CD4-positive, CD25-positive, alpha-beta regulatory T cell (primary cell): ENCODE data around the gene KLHL30. TPM values are rescaled to one million over a fixed set of nuclear protein-coding genes. Genes with fewer than 3 reads are reported as not detected.

Source experiments
- ATAC-seq, 2 donors: fragments of 150-1000 bp; cut with Tn5 transposase; one replicate each; pipeline ENCODE4 v1.10.0; 2021; ENCODE audit warnings: low read depth in 2 of 2, moderate number of reproducible peaks in 2 of 2, moderate library complexity in 1 of 2
- DNase-seq, 3 donors: peaks; one replicate each; pipeline versions ENCODE4 v3.0.0 to v3.0.0-alpha.2; 2012 to 2022; ENCODE audit warnings: mixed read lengths in 1 of 3
- H3K27ac ChIP-seq: one replicate; pipeline ENCODE4 v1.7.0; 2013; ENCODE audit warnings: mild to moderate bottlenecking, low read length; ENCODE audit not compliant: insufficient read depth, poor library complexity, severe bottlenecking
- H3K27me3 ChIP-seq: one replicate; pipeline ENCODE4 v1.7.0; 2013; ENCODE audit warnings: low read length; ENCODE audit not compliant: control insufficient read depth, insufficient read depth
- H3K36me3 ChIP-seq: one replicate; pipeline ENCODE4 v1.7.0; 2013; ENCODE audit warnings: mild to moderate bottlenecking, low read length, moderate library complexity; ENCODE audit not compliant: control insufficient read depth, insufficient read depth
- H3K4me1 ChIP-seq: 2 replicates; pipeline ENCODE4 v1.7.0; 2013; ENCODE audit warnings: mild to moderate bottlenecking, low read length; ENCODE audit not compliant: insufficient read depth, control insufficient read depth, poor library complexity, severe bottlenecking
- H3K4me3 ChIP-seq: one replicate; pipeline ENCODE4 v1.7.0; 2013; ENCODE audit warnings: low read depth, mild to moderate bottlenecking, low read length, moderate library complexity
- H3K9me3 ChIP-seq, 2 experiments: 1 replicate in 1 of 2; 2 replicates in 1 of 2; pipeline ENCODE4 v1.7.0; 2013; ENCODE audit warnings: low read length in 2 of 2, mild to moderate bottlenecking in 1 of 2, moderate library complexity in 1 of 2; ENCODE audit not compliant: control insufficient read depth in 2 of 2
- H3K27ac Mint-ChIP-seq, 3 donors: one replicate each; pipeline ENCODE4 v1.8.0; 2020 to 2022; ENCODE audit warnings: mild to moderate bottlenecking in 3 of 3, mixed read lengths in 3 of 3, moderate library complexity in 2 of 3
- H3K27me3 Mint-ChIP-seq: one replicate; pipeline ENCODE4 v1.8.0; 2022; ENCODE audit warnings: mild to moderate bottlenecking, mixed read lengths
- H3K36me3 Mint-ChIP-seq: one replicate; pipeline ENCODE4 v1.8.0; 2020; ENCODE audit warnings: mixed read lengths
- H3K4me1 Mint-ChIP-seq, 4 donors: one replicate each; pipeline ENCODE4 v1.8.0; 2020 to 2022; ENCODE audit warnings: mixed read lengths in 4 of 4, mild to moderate bottlenecking in 1 of 4
- H3K4me3 Mint-ChIP-seq, 4 donors: one replicate each; pipeline ENCODE4 v1.8.0; 2020 to 2022; ENCODE audit warnings: mild to moderate bottlenecking in 4 of 4, mixed read lengths in 4 of 4, moderate library complexity in 3 of 4
- H3K9me3 Mint-ChIP-seq, 7 donors: one replicate each; pipeline ENCODE4 v1.8.0; 2020 to 2022; ENCODE audit warnings: mixed read lengths in 7 of 7, mild to moderate bottlenecking in 3 of 7, moderate library complexity in 2 of 7
- polyA plus RNA-seq, 4 donors: library from polyadenylated mRNA; unstranded; fragments of 300-500 nt; fragmentation: Illumina TruSeq; gene quantifications; one replicate each; pipeline ENCODE4 v1.2.3, GENCODE V29; 2021
- total RNA-seq: library from RNA; stranded (reverse); gene quantifications from one replicate; pipeline ENCODE4 v1.2.3, GENCODE V29; 2022

The KLHL30 gene
- total and polyA plus RNA-seq, 5 donors from 2014 or later, result not detected

DNA sequence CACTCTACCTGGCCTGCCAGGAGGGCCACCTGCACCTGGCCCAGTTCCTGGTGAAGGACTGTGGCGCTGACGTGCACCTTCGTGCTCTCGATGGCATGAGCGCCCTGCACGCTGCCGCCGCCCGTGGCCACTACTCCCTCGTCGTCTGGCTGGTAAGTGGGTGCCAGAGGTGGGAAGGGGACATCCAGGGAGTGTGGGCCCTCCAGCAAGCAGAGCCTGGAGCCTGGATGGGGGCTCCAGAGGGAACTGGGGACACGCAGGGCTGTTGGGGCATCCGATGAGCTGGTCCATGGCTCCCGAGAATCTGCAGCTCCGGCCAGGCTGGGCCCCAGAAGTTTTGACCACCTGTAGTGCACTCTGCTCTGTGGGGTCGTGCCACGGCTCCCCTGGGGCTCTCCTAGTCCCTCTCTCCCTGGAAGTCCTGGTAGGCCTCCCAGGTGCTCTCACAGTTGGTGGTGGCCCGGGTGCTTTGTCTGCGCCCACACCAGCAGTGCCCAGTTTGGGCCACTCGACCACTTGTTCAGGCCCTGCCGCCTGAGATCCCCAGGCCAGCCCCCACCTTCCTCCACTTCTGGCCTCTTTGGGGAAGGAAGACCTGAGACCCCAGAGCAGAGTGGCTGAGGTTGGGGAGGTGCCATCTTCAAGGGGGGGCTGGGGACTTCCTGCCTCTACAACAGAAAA is 33.6 kb upstream of the KLHL30 start:
- H3K36me3 Mint-ChIP-seq, result no peaks in the 10 kb centered on the region
- Histone ChIP-seq H3K36me3 (no peaks in the 10 kb centered on the region), H3K27ac (no peak overlapping the region), H3K4me3 (no peak overlapping the region), H3K27me3 (no peaks in the 10 kb centered on the region), H3K9me3 (no peaks in the 10 kb centered on the region), H3K4me1 (peaks cover 4% of the 10 kb centered on the region)
- no peak overlapping the region for H3K27ac Mint-ChIP-seq
- H3K4me3 Mint-ChIP-seq, result no peak overlapping the region
- no peak for DNase-seq
- H3K27me3 Mint-ChIP-seq, result no peaks in the 10 kb centered on the region
- ATAC-seq, result no peak
- H3K9me3 Mint-ChIP-seq, result no peaks in the 10 kb centered on the region
- peaks cover 0 to 6% (median 3%) of the 10 kb centered on the region in 4 donors for H3K4me1 Mint-ChIP-seq

DNA sequence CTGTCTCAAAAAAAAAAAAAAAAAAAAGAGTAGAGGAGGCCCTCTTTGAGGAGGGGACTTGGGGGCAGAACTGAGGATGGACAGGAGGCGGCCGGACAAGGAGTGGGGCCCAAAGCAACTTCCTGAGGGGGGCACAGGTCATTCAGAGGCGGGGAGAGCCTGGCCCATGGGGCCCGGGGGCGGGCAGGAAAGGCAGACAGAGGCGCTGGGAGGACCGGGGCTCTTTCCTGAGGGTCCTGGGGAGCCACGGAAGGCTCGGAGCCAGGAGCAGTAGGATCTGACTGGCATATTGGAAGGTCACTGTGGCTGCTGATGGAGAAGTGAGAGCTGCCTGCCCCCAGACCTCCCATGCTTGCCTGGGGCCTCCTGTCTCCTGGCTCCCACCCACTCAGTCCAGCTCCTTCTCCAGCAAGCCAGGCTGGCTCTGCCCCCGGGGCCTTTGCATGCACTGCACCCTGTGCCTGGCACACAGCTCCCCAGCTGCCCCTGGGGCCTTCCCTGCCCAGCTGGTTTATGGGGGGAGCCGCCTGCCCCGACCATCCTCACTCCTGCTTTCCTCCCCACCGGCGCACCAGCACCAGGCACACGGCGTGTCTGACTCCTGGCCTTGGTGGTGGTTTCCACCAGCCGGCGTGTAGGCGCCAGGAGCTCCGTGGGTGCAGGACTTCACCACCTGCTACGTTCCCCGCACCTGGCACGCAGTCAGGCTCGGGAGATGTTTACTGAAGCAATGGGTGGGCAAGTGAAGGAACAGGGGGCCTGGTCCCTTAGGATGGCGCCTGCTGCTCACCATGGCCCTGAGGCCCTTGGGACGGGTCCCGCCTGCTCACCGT is 32.7 kb upstream of the KLHL30 start:
- no peak for ATAC-seq
- peaks cover 4% of the 10 kb centered on the region for H3K4me1 ChIP-seq

DNA sequence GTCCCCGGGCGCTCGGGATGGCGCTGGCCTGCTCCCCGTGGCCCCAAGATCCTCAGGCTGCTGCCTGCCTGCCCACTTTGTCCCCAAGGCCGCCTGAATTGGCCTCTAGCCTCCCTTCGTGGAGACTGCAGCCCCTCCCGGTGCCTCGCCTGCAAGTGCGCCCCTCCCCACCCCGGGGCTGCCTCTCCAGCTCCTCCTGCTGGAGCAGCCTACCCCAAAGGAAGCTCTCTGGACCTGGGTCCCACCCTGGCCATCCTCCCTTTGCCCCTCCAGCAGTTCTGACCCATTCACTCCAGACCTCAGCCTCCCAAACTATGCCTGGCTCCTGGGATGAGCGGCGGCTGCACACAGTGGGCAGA is 32.1 kb upstream of the KLHL30 start:
- Histone ChIP-seq H3K36me3 (no peaks in the 10 kb centered on the region), H3K4me1 (peaks cover 4% of the 10 kb centered on the region), H3K4me3 (no peak overlapping the region), H3K27me3 (no peaks in the 10 kb centered on the region), H3K9me3 (no peaks in the 10 kb centered on the region), H3K27ac (no peak overlapping the region)
- Mint-ChIP-seq H3K9me3 (peaks cover 0 to 1% (median under 1%) of the 10 kb centered on the region in 7 donors), H3K36me3 (no peaks in the 10 kb centered on the region), H3K27ac (no peak overlapping the region), H3K27me3 (no peaks in the 10 kb centered on the region), H3K4me1 (peaks cover 0 to 6% (median 3%) of the 10 kb centered on the region in 4 donors), H3K4me3 (no peak overlapping the region)
- ATAC-seq, result no peak
- DNase-seq, result no peak

More for the DNA sequence above, 32.7 kb upstream of the KLHL30 start:
- no peak overlapping the region for H3K4me3 ChIP-seq
- H3K9me3 ChIP-seq, result no peaks in the 10 kb centered on the region
- no peak overlapping the region for H3K27ac Mint-ChIP-seq
- no peaks in the 10 kb centered on the region for H3K36me3 ChIP-seq
- no peak overlapping the region for H3K27ac ChIP-seq
- H3K4me3 Mint-ChIP-seq, result no peak overlapping the region
- H3K27me3 ChIP-seq, result no peaks in the 10 kb centered on the region
- H3K9me3 Mint-ChIP-seq, result no peaks in the 10 kb centered on the region
- H3K27me3 Mint-ChIP-seq, result no peaks in the 10 kb centered on the region
- no peaks in the 10 kb centered on the region for H3K36me3 Mint-ChIP-seq
- DNase-seq, result no peak
- H3K4me1 Mint-ChIP-seq, result peaks cover 0 to 6% (median 3%) of the 10 kb centered on the region in 4 donors

DNA sequence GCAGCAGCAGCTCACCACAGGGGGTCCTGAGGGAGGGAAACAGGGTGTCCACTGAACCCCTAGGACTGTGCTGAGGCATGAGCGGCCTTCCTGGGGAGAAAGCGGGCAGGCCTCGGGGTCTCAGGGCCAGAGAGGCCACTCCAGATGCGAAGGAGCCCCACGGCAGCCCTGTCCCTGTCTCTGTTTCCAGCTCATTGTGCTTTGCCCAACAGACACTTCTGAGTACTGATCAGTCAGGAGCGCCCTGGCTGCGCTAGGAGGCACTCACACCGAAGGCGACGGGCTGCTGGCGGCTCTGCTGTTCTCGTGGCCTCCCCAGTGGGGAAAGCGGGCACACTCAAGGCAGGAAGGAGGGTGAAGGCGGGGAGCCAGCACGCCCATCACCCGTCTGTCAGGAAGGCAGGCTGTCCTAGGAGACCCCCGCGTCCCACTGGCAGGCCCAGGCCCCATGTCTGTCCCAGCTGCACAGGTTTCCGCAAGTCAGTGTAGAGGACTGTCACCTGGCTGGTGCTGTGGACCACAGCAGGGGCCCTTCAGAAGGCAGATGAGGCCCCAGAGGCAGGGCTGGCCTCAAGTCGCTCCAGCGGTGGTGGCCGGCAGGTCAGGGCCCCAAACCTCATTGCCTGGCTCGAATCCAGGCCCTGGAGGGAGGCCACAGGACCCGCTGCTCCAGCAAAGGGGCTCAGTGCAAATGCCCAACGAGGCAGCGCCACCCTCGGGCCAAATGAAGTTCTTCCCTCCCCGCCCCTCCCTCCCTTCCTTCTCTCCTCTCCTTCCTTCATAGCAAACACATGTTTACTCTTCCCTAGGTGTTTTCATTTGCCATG is 31.6 kb upstream of the KLHL30 start:
- Histone ChIP-seq H3K9me3 (no peaks in the 10 kb centered on the region), H3K27me3 (no peaks in the 10 kb centered on the region), H3K4me3 (no peak overlapping the region), H3K4me1 (peaks cover 4% of the 10 kb centered on the region), H3K36me3 (no peaks in the 10 kb centered on the region), H3K27ac (no peak overlapping the region)
- no peak overlapping the region for H3K4me3 Mint-ChIP-seq
- ATAC-seq, result no peak
- no peak for DNase-seq
- no peaks in the 10 kb centered on the region for H3K36me3 Mint-ChIP-seq
- H3K4me1 Mint-ChIP-seq, result peaks cover 0 to 6% (median 3%) of the 10 kb centered on the region in 4 donors
- H3K9me3 Mint-ChIP-seq, result peaks cover 0 to 3% (median 2%) of the 10 kb centered on the region in 7 donors
- no peak overlapping the region for H3K27ac Mint-ChIP-seq
- no peaks in the 10 kb centered on the region for H3K27me3 Mint-ChIP-seq

DNA sequence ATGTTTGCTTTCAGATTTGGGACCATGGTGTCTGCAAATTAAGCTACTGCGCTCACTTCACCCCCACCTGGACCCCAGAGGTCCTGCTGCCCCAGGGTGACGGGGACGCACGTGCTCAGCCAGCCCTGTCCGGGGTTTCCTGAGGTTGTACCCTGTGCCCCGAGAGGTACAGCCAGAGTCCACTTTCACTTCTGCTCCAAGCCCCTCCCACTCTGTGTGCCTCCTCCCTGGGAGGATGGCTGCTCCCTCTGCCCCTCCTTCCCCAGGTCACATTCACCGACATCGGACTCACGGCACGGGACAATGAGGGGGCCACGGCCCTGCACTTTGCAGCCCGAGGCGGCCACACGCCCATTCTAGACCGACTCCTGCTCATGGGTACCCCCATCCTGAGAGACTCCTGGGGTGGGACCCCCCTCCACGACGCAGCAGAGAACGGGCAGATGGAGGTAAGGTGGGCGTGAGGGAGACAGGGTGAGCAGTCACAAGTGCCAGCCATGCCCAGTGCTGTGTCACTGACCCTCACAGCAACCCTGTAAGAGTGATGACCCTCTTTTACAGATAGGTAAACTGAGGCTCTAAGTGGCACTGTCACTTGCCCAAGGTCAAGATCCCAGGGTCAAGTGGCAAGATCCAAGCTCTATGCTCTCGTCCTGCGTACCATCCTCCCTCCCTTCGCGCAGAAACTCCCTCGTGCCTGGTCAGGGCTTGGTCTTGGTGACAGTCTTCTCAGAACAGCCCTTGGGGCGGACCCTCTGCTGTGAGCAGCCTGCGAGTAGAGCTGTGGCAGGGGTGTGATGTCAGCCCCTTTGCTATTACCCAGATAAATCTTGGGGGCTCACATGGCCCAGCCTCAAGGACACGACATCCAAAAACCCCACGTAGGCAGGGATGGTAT is 30.7 kb upstream of the KLHL30 start:
- peaks cover 0 to 9% (median 3%) of the 10 kb centered on the region in 7 donors for H3K9me3 Mint-ChIP-seq
- no peak overlapping the region for H3K27ac ChIP-seq
- peaks cover 0 to 6% (median 3%) of the 10 kb centered on the region in 4 donors for H3K4me1 Mint-ChIP-seq
- H3K27me3 ChIP-seq, result no peaks in the 10 kb centered on the region
- DNase-seq, result no peak
- no peaks in the 10 kb centered on the region for H3K27me3 Mint-ChIP-seq
- H3K27ac Mint-ChIP-seq, result no peak overlapping the region
- H3K36me3 ChIP-seq, result no peaks in the 10 kb centered on the region
- ATAC-seq, result peak; percentile 40 to 49
- peaks cover 4% of the 10 kb centered on the region for H3K4me1 ChIP-seq
- no peak overlapping the region for H3K4me3 ChIP-seq
- peaks cover 0 to 2% of the 10 kb centered on the region in 2 experiments for H3K9me3 ChIP-seq
- H3K36me3 Mint-ChIP-seq, result no peaks in the 10 kb centered on the region
- H3K4me3 Mint-ChIP-seq, result no peak overlapping the region

DNA sequence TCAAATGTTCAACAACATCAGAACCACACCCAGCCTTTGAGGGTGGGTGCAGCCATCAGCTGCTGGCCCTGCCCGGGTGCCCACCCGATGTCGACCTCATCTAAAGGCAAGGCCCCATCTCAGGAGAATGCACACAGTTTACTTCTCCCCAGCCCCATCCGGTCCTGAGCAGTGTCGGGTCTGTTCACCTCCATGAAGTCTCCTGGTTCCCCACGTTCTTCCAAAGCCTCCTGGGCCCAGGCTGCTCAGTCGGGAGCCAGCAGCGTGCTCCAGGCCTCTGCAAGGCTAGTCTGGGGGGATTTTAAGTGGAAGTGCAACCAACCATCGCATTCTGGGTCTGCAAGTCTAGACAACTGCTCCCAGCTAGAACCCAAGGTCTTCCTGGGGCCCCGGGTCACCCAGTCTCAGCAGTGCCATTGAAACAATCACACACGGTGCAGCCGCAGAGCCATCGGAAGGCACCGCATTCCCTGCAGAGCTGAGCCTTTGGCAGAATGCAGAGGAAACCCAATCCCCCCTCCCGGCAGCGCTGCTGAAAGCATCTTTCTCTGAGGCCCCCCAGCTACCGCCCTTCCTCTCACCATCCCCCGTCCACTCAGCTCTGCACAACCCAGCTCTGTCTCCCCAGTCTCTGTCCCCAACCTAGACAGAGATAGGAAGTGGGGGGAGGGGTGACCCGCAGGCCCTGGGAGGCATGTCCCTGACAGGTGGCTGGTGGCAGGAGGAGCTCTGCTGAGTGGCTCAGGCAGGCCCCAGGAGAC is 29.9 kb upstream of the KLHL30 start:
- H3K27ac ChIP-seq, result no peak overlapping the region
- H3K4me1 ChIP-seq, result peaks cover 4% of the 10 kb centered on the region
- Mint-ChIP-seq H3K9me3 (peaks cover 0 to 12% (median 5%) of the 10 kb centered on the region in 7 donors), H3K4me1 (peaks cover 0 to 6% (median 3%) of the 10 kb centered on the region in 4 donors), H3K36me3 (no peaks in the 10 kb centered on the region), H3K4me3 (no peak overlapping the region), H3K27me3 (no peaks in the 10 kb centered on the region), H3K27ac (no peak overlapping the region)
- DNase-seq, result peak in 1 of 3 donors; percentile 62
- no peak for ATAC-seq
- no peaks in the 10 kb centered on the region for H3K36me3 ChIP-seq
- H3K9me3 ChIP-seq, result peaks cover 0 to 3% of the 10 kb centered on the region in 2 experiments
- H3K27me3 ChIP-seq, result no peaks in the 10 kb centered on the region
- H3K4me3 ChIP-seq, result no peak overlapping the region
